ENCODE results near the gene AATF.

DNA sequence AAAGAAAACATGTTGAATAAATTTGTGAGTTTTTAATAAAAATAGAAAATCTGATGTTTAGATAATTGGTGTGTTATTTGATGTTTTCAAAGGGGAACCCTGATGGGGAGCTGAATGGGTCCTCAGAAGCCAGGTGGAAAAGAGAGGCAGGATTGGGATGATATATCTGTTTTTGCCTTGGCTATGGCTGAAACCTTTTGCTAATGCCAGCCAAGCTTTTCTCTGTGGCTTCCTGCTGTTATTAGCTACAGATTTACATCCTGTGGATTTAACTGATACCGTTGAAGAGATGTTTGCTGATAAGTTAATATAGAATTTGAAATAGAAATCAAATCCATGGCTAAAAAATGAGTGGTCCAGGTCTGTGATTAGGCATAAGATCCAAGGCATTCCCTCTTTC, 4.2 kb upstream of the AATF start:
- TF ChIP-seq, protein P1, sequence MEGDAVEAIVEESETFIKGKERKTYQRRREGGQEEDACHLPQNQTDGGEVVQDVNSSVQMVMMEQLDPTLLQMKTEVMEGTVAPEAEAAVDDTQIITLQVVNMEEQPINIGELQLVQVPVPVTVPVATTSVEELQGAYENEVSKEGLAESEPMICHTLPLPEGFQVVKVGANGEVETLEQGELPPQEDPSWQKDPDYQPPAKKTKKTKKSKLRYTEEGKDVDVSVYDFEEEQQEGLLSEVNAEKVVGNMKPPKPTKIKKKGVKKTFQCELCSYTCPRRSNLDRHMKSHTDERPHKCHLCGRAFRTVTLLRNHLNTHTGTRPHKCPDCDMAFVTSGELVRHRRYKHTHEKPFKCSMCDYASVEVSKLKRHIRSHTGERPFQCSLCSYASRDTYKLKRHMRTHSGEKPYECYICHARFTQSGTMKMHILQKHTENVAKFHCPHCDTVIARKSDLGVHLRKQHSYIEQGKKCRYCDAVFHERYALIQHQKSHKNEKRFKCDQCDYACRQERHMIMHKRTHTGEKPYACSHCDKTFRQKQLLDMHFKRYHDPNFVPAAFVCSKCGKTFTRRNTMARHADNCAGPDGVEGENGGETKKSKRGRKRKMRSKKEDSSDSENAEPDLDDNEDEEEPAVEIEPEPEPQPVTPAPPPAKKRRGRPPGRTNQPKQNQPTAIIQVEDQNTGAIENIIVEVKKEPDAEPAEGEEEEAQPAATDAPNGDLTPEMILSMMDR (IDR thresholded peaks at IDR 0.05) = no peak
- no peak for TF ChIP-seq POLR2A (IDR thresholded peaks at IDR 0.05)
